ENCODE results near the gene BCAS1.

The BCAS1 gene

DNA sequence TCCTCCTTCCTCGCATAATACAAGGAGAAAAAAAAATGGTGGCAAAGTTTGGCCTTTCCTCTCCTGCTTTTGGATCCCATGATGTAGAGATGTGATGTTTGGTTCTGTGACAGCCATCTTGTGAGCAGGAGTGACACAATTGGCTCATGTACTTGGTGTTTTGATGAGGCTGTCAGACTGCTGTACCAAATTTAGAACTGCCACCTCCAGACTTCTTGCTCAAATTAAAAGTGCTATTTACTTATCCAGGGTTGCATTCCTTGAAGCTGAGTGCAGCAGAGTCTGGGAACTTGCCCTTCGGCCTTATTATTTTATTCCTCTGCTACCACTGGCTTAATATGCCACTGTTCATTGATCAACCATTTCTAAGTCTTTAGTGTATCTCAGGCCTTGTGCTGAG, 21.9 kb downstream of the BCAS1 start:
- DNase-seq (ENCODE audit: low spot score): no peak

DNA sequence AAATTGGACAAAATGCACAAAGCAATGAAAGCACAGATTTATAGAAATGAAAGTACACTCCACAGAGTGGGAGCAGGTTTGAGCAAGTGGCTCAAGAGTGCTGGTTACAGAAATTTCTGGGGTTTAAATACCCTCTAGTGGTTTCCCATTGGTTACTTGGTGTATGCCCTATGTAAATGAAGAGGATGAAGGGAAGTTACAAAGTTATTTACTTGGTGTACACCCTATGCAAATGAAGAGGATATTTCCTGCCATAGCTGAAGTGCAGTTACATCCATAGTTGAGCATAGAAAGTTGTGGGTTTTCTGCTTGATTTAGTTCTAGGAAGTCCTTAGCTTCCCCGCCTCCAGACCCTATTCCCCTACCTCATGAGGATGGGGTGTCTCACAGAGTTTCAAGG, 22.7 kb downstream of the BCAS1 start:
- no peak for DNase-seq (ENCODE audit: low spot score)

- no peak for DNase-seq (ENCODE audit: low spot score)
These were observed 23.3 kb downstream of the BCAS1 start for GRCh38 chr20:54047048-54047447.

- DNase-seq (ENCODE audit: low spot score): no peak
These were observed 26.2 kb downstream of the BCAS1 start for GRCh38 chr20:54044156-54044555.

GRCh38 chr20:54043076-54043967, 27.1 kb downstream of the BCAS1 start:
- no peak for DNase-seq (ENCODE audit: low spot score)

GRCh38 chr20:54042021-54042420, 28.4 kb downstream of the BCAS1 start:
- DNase-seq (ENCODE audit: low spot score): no peak

GRCh38 chr20:54041336-54041735, 29.1 kb downstream of the BCAS1 start:
- no peak for DNase-seq (ENCODE audit: low spot score)

GRCh38 chr20:54040531-54040930, 29.9 kb downstream of the BCAS1 start:
- no peak for DNase-seq (ENCODE audit: low spot score)

GRCh38 chr20:54038961-54039360, 31.4 kb downstream of the BCAS1 start:
- DNase-seq (ENCODE audit: low spot score): no peak

- DNase-seq (ENCODE audit: low spot score): no peak
These were observed 32.9 kb downstream of the BCAS1 start for GRCh38 chr20:54037525-54037924.

- DNase-seq (ENCODE audit: low spot score): no peak
These were observed 40.8 kb downstream of the BCAS1 start for GRCh38 chr20:54029643-54030042.

DNA sequence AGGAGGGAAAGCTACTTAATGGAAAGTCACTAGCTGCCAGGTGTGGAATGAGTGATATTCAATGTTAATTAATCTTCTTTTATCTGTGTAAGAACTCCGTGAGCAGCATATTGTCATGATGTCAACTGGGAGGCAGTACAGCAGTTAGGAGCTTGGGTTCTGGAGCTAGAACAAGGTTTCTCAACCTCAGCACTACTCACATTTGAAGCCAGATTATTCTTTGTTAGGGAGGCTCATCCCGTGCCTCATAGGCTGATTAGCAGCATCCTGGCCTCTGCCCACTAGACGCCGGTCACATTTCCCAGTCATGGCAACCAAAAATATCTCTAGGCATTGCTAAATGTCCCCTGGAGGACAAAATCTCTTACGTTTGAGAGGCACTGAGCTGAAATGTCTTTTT, 41.2 kb downstream of the BCAS1 start:
- peak; percentile 67 for DNase-seq (ENCODE audit: low spot score)

DNA sequence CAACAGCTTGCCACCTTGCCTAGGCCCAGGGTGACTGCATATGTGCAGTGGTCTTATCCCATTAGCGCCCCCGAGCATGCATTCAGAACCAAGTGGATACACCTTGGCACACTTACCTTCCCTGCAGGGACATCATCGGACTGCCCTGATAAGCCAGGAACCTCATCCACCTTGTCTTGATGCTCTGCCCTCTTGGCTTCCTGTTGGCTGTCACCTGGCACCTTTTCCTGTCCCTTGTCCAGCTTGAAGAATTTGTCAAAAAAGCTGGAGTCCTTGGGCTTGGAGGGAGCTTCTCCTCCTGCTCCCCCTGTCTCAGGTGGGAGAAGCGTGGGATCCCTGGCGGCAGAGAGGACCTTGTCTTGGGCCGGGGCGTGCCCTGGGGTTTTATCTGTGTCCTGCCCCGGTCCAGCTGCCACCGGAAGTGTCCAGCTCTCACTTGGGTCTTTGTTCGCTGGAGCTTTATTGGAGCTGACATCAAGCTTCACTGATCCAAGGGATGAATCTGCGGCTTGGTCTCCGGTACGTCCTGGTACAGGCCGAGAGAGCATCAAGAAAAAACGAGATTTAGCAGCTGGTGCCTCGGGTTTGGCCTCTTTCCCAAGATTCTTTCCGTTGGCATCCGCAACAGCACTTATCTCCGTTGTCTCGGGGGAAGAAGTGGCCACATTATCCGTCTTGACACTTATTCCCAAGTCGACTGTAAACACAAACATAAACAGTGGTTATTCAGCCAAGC, 42.0 kb downstream of the BCAS1 start:
- peak; percentile 95 for DNase-seq (ENCODE audit: low spot score)

DNA sequence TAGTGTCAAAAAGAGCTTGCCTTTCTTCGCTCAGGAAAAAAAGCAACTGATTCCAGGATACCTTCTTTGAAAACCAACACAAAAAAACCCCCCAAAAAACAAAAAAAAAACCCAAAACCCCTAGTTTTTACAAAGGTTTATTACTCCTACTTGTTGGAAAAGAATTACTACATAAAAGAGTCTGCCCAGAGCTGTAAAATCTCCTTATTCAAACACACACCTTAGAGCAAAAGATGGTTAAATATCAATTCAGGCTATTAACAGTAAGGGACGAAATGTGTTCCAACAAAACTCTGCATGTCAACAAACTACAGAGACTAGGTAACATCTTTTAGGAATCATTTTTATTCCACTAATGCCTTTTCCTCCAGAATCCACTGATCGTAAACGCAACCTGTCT, 42.7 kb downstream of the BCAS1 start:
- DNase-seq (ENCODE audit: low spot score): no peak

DNA sequence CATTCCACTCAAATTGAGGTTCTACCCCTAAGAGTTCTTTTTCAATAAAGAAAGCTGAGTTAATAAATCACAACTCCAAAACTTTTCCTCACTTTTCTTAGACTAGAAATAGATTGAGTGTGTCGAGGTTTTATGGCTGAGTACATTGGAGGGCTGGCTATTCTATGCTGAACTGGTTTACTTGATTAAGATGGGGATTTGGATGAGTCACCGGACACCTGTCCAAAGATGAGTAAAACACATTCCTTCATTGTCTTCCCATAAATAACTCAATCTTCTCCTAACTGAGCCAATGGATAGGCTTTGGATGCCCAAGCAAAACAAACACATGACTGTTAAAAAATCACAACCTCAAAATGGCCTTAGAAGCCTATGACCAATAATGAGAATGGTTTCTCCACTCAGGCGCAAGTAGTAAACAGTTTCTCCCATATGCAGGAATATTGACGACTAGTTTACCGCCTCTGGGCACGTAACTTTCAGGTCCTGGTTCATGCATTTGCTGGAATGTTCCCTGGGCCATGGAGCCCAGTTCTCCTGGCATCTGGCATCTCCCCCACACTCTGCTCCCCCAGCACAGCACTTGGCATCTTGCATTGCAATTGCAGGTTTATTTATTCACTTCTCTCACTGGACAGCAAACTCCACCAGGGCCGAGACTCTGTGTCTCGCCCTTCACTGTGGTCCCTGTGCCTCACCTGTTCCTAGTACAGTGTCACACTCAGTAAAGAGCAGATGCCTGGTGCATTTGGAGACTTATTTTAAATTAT, 43.9 kb downstream of the BCAS1 start:
- DNase-seq (ENCODE audit: low spot score): no peak

- no peak for DNase-seq (ENCODE audit: low spot score)
These were observed 45.1 kb downstream of the BCAS1 start for GRCh38 chr20:54025251-54025771.

GRCh38 chr20:54023406-54023805, 47.0 kb downstream of the BCAS1 start:
- DNase-seq (ENCODE audit: low spot score): no peak

GRCh38 chr20:54021446-54022235, 48.8 kb downstream of the BCAS1 start:
- no peak for DNase-seq (ENCODE audit: low spot score)

DNA sequence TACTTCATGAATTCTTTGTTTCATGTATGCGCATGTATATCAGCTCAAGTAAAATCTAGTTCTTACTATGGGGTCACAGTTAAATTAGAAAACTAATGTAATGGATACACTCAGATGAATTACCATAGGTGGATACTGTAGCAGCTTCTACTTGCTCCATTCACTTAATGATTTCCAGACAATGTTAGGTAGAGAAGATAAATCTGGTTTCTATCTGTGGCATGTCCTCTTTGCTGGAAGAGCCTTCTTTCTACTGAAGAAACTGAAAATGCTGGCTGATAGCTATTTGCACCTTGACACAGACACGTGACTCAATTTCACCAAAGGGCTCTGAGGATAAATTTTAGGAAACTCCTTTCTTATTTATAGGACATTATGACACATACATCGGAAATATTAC, 49.5 kb downstream of the BCAS1 start:
- DNase-seq (ENCODE audit: low spot score): no peak

DNA sequence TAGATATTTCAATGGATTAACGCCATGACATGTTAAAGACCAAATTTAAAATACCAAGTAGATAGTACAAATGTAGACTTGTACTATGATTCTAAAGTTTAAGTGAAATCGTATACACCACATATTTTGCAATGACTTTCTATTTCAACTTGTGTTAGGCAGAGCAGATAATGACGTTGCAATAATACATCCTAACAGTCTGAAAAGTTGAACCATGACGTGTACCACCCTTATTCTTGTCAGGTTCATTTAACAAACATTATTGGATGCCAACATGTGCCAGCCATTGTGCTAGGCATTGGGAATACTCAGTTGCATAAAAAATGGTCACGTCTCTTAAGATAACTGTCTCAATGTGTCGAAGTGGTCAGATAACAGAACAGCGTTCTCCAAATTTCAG, 50.0 kb downstream of the BCAS1 start:
- no peak for DNase-seq (ENCODE audit: low spot score)

DNA sequence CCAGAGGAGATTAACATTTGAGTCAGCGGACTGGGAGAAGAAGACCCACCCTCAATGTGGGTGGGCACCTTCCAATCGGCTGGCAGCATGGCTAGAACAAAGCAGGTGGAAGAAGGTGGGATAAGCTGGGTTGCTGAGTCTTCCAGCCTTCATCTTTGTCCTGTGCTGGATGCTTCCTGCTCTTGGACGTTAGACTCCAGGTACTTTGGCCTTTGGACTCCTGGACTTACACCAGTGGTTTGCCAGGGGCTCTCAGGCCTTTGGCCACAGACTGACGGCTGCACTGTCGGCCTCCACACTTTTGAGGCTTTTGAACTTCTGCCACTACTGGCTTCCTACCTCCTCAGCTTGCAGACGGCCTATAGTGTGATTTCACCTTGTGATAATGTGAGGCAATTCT, 50.8 kb downstream of the BCAS1 start:
- no peak for DNase-seq (ENCODE audit: low spot score)

- DNase-seq (ENCODE audit: low spot score): no peak
These were observed 51.3 kb downstream of the BCAS1 start for GRCh38 chr20:54019127-54019526.

All from globus pallidus (tissue), 1 donor.